Measurements from ENCODE around the gene TFR2.

The TFR2 gene

DNA sequence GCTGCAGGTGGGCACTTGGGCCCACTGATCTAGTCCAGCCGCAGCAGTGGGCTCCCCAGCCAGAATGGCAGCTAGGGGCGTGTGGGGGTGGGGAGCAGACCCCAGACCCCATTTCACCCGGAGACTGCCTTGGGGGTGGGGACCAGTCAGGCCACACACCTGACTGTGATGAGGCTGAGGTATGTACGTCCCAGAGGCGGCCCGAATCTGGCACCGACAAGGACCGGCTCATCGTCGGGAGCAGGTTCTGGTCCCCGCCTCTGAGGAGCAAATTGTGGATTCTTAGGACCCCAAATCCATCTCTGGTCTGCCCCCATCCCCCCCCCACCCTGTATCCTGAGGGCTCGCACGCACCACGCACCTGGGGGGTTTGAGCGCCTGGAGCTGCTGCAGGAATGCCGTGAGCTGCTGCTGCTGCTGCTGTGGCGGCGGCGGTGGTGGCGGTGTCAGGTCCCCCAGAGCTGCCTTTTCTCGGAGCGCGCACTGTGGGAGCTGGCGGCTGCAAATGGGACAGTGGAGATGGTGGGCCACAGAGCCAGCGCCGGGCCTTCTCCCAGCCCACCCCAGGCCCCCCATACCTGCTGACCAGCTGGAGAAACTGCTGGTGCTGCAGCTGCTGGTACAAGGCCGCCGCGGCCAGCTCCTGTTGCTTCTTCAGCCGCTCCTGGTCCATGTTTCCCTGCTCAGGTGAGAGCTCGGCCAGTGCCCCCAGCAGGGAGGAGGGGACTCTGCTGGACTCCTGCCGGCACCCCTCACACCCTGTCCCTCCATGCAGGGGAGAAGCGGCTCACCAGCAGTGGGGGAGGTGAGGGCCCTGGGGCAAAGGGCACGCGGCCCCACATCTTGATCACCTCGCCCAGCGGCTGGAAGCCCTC lies 42.5 kb upstream of the TFR2 start:
- H3K27ac ChIP-seq (ENCODE audit: low read depth, low read length, severe bottlenecking), result no peak overlapping the region
- H3K4me3 ChIP-seq (ENCODE audit: extremely low read depth, insufficient read depth, low read length, poor library complexity, severe bottlenecking), result no peak overlapping the region
- peaks cover 22% of the 10 kb centered on the region for H3K4me1 ChIP-seq (ENCODE audit: control insufficient read depth, insufficient read depth, low read length, poor library complexity, severe bottlenecking)
- 96% methylated on average over 29 of the region's 37 CpGs for WGBS, 2 experiments (ENCODE audit: insufficient coverage in 2 of 2)
- no peaks in the 10 kb centered on the region for H3K9me3 ChIP-seq (ENCODE audit: control insufficient read depth, low read length)
- peaks cover 97% of the 10 kb centered on the region for H3K36me3 ChIP-seq (ENCODE audit: control insufficient read depth, insufficient read depth, low read length)

DNA sequence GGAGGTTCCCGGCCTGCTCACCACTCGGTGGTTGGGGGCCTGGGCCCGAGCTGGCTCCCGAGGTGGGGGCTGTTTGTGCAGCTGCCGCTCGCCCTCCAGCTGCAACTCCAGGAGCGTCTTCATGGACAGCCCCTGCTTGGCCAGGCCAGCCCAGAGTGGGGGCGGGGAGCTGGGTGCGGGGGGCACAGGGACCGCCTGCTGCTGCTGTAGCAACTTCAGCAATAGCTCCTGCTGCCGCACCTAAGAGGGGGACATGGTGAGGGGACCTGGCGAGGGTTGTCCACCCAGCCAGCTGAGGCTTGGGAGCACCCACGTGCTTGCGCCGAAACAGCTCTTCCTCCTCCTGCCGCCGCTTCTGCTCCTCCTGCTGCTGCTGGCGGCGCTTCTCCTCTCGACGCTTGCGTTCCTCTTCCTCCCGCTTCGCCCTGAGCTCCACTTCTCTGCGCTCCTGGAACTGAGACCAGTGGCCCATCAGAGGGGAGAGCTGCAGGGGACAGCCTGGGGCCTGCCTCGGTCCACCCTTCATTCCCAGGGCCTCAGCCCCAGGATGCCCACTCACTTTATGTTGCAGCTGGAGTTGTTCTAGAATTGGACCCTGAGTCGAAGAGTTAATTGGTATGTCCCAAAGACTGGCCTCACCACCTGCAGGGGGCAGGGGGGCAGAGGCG lies 41.8 kb upstream of the TFR2 start:
- peaks cover 97% of the 10 kb centered on the region for H3K36me3 ChIP-seq (ENCODE audit: control insufficient read depth, insufficient read depth, low read length)
- no peak overlapping the region for H3K27ac ChIP-seq (ENCODE audit: low read depth, low read length, severe bottlenecking)
- no peak overlapping the region for H3K4me3 ChIP-seq (ENCODE audit: extremely low read depth, insufficient read depth, low read length, poor library complexity, severe bottlenecking)
- no peaks in the 10 kb centered on the region for H3K9me3 ChIP-seq (ENCODE audit: control insufficient read depth, low read length)
- peaks cover 22% of the 10 kb centered on the region for H3K4me1 ChIP-seq (ENCODE audit: control insufficient read depth, insufficient read depth, low read length, poor library complexity, severe bottlenecking)
- 92 to 97% methylated on average over 23 to 26 of the region's 28 CpGs for WGBS, 2 experiments (ENCODE audit: insufficient coverage in 2 of 2)

DNA sequence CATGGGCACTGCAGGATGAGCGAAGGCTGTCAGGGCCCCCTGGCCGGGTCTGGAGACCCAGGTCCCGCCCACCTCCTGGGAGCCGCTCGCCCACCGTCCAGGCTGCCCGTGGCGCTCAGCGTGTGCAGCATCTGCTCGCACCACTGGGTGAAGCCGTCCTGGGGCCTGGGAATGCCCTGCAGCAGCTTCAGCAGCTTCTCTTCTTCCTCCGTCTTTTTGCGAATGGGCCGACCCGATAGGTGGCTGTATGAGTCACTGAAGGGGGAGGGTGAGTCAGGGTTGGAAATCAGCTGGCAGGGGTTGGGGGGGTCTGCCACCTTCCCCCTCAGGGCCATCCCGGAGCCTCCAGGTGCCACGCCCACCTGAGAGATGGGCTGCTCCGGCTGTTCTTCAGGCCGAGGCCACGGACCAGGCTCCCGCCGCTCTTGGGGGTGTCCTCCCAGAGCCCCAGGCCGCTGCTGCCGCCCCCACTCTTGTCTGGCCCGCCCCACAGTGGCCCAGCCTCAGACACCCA lies 40.9 kb upstream of the TFR2 start:
- WGBS, 2 experiments (ENCODE audit: insufficient coverage in 2 of 2), result 86% methylated on average over 14 to 21 of the region's 25 CpGs
- Histone ChIP-seq H3K9me3 (ENCODE audit: control insufficient read depth, low read length) (no peaks in the 10 kb centered on the region), H3K36me3 (ENCODE audit: control insufficient read depth, insufficient read depth, low read length) (peaks cover 97% of the 10 kb centered on the region), H3K4me1 (ENCODE audit: control insufficient read depth, insufficient read depth, low read length, poor library complexity, severe bottlenecking) (peaks cover 17% of the 10 kb centered on the region), H3K27ac (ENCODE audit: low read depth, low read length, severe bottlenecking) (no peak overlapping the region), H3K4me3 (ENCODE audit: extremely low read depth, insufficient read depth, low read length, poor library complexity, severe bottlenecking) (no peak overlapping the region)

DNA sequence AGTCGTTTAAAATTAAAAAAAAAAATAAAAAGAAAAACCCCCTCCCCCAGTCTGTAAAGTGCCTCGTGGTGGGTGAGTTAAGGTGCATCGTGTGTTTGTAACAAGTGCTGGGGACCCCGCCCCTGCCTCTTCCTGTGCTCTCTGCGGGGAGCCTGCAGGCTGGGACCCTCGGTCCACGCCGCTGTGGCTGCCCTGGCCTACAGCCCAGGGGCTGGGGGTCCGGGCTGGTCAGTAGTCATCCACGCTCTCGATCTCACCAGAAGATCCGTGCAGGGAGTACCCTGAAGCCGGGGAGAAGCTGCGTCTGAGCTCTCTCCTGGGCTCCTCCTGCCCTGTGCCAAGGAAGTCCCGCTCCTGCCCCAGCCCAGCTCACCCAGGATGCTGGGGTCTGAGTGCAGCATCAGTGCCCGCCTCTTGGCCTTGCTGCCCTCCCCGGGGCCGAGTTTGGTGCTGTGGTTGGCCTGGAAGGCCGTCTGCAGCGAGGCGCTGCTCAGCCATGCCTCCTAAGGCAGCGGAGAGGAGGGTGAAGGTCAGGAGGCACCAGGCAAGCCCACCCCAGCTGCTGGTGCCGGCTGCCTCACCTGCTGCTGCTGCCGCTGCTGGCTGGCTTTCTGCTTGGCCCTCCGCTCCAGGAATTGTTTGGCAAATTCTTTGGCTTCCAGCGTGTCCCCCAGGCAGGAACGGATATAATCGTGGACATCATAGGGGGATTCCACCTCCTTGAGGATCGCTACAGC lies 40.3 kb upstream of the TFR2 start:
- Histone ChIP-seq H3K4me1 (ENCODE audit: control insufficient read depth, insufficient read depth, low read length, poor library complexity, severe bottlenecking) (peaks cover 17% of the 10 kb centered on the region), H3K9me3 (ENCODE audit: control insufficient read depth, low read length) (no peaks in the 10 kb centered on the region), H3K36me3 (ENCODE audit: control insufficient read depth, insufficient read depth, low read length) (peaks cover 97% of the 10 kb centered on the region), H3K4me3 (ENCODE audit: extremely low read depth, insufficient read depth, low read length, poor library complexity, severe bottlenecking) (no peak overlapping the region), H3K27ac (ENCODE audit: low read depth, low read length, severe bottlenecking) (no peak overlapping the region)
- 94 to 96% methylated on average over 24 to 26 of the region's 29 CpGs for WGBS, 2 experiments (ENCODE audit: insufficient coverage in 2 of 2)

- H3K4me1 ChIP-seq (ENCODE audit: control insufficient read depth, insufficient read depth, low read length, poor library complexity, severe bottlenecking), result peaks cover 17% of the 10 kb centered on the region
- H3K4me3 ChIP-seq (ENCODE audit: extremely low read depth, insufficient read depth, low read length, poor library complexity, severe bottlenecking), result no peak overlapping the region
- WGBS, 2 experiments (ENCODE audit: insufficient coverage in 2 of 2), result 90 to 92% methylated on average over 13 to 17 of the region's 18 CpGs
- peaks cover 93% of the 10 kb centered on the region for H3K36me3 ChIP-seq (ENCODE audit: control insufficient read depth, insufficient read depth, low read length)
- H3K9me3 ChIP-seq (ENCODE audit: control insufficient read depth, low read length), result no peaks in the 10 kb centered on the region
- H3K27ac ChIP-seq (ENCODE audit: low read depth, low read length, severe bottlenecking), result peak overlapping the region; percentile 23
Measured at GRCh38 chr7:100680576-100681271, 39.4 kb upstream of the TFR2 start.

GRCh38 chr7:100679927-100680575 lies 38.7 kb upstream of the TFR2 start:
- Histone ChIP-seq H3K9me3 (ENCODE audit: control insufficient read depth, low read length) (no peaks in the 10 kb centered on the region), H3K4me3 (ENCODE audit: extremely low read depth, insufficient read depth, low read length, poor library complexity, severe bottlenecking) (no peak overlapping the region), H3K36me3 (ENCODE audit: control insufficient read depth, insufficient read depth, low read length) (peaks cover 86% of the 10 kb centered on the region), H3K27ac (ENCODE audit: low read depth, low read length, severe bottlenecking) (peak overlapping the region; percentile 23), H3K4me1 (ENCODE audit: control insufficient read depth, insufficient read depth, low read length, poor library complexity, severe bottlenecking) (peaks cover 17% of the 10 kb centered on the region)
- WGBS, 2 experiments (ENCODE audit: insufficient coverage in 2 of 2), result 100% methylated on average over 4 to 6 of the region's 13 CpGs

DNA sequence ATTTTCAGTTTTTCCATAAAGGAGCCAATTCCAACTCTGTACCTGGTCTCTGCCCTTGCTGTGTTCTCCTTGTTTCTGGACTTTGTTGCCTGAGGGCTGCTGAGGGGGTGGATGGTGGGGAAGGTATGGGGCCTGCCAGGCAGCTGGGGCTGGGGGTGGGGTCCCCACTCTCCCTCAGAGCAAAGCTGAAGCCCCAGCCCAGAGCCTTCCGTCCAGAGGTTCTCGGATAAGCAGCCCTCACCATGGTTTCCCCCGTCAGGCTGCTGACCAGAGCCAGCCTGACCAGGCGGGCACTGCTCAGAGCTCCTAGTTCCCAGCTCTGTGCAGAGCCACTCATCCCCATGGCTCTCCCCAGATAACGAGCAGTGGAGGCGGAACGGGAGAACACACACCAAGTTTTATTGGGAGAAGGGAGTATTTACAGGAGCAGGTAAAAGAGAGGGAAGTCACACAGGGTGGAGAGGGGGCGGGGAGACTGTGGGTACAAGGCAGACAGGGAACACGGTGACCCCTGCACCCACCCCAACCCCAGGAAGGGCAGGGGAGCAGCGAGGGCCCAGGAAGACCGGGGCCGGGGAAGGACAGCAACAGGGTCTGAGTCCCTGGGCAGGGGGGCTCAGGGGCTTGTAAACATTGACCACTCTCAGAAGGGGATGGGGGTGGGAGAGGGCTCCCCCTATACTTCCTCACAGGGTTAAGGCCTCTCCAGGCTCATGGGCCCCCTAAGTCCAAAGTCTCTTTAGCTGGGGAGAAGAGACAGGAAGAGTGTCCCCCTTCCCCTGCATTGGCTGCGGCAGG lies 38.0 kb upstream of the TFR2 start:
- Histone ChIP-seq H3K4me3 (ENCODE audit: extremely low read depth, insufficient read depth, low read length, poor library complexity, severe bottlenecking) (no peak overlapping the region), H3K4me1 (ENCODE audit: control insufficient read depth, insufficient read depth, low read length, poor library complexity, severe bottlenecking) (peaks cover 17% of the 10 kb centered on the region), H3K27ac (ENCODE audit: low read depth, low read length, severe bottlenecking) (peak overlapping the region; percentile 10), H3K9me3 (ENCODE audit: control insufficient read depth, low read length) (no peaks in the 10 kb centered on the region), H3K36me3 (ENCODE audit: control insufficient read depth, insufficient read depth, low read length) (peaks cover 80% of the 10 kb centered on the region)
- 86 to 94% methylated on average over 6 to 7 of the region's 13 CpGs for WGBS, 2 experiments (ENCODE audit: insufficient coverage in 2 of 2)

GRCh38 chr7:100678291-100678984 lies 37.1 kb upstream of the TFR2 start:
- no peak overlapping the region for H3K4me3 ChIP-seq (ENCODE audit: extremely low read depth, insufficient read depth, low read length, poor library complexity, severe bottlenecking)
- no peak overlapping the region for H3K27ac ChIP-seq (ENCODE audit: low read depth, low read length, severe bottlenecking)
- peaks cover 71% of the 10 kb centered on the region for H3K36me3 ChIP-seq (ENCODE audit: control insufficient read depth, insufficient read depth, low read length)
- no peaks in the 10 kb centered on the region for H3K9me3 ChIP-seq (ENCODE audit: control insufficient read depth, low read length)
- WGBS, 2 experiments (ENCODE audit: insufficient coverage in 2 of 2), result 96% methylated on average over 30 of the region's 35 CpGs
- H3K4me1 ChIP-seq (ENCODE audit: control insufficient read depth, insufficient read depth, low read length, poor library complexity, severe bottlenecking), result peaks cover 17% of the 10 kb centered on the region
